ENCODE data around the gene EXOC6.

- TF ChIP-seq CTCF (IDR thresholded peaks at IDR 0.05) (no peak), ZFX (IDR thresholded peaks at IDR 0.05; ENCODE audit: borderline replicate concordance) (no peak)
These were observed 255.6 kb downstream of the EXOC6 start for GRCh38 chr10:93103953-93104352.

All from 22Rv1 (cell line).